IMR-90 (cell line): Measurements from ENCODE around the gene PCID2. TPM values are rescaled to one million over a fixed set of nuclear protein-coding genes. Genes with fewer than 3 reads are reported as not detected.

Source experiments
- ATAC-seq: fragments of 200-7000 bp; cut with Tn5 transposase; 2 replicates; pipeline ENCODE4 v1.9.1; 2020; ENCODE audit warnings: low read depth, mild to moderate bottlenecking, moderate library complexity
- BruUV-seq: library from RNA; stranded (reverse); fragments of 400-500 nt; replicated peaks from 2 replicates; lab custom pipeline; 2021; lab: Mats Ljungman, UMichigan
- CTCF ChIA-PET: fragments of 300-600 bp; formaldehyde crosslinking; extraction: SDS; loops from one replicate; lab custom pipeline; 2021; ENCODE audit warnings: antibody characterized with exemption; lab: Yijun Ruan, JAX
- POLR2A ChIA-PET: fragments of 300-600 bp; sonication (Branson Sonifier 250); formaldehyde crosslinking; loops from one replicate; lab custom pipeline; 2022; ENCODE audit warnings: antibody characterized with exemption; ENCODE audit not compliant: unreplicated experiment; lab: Charles Lee
- DNase-seq: peaks from one replicate; pipeline ENCODE4 v3.0.0; 2013
- H2AFZ ChIP-seq: replicated peaks from 2 replicates; pipeline ENCODE3; 2013; ENCODE audit warnings: low read length, mild to moderate bottlenecking; ENCODE audit not compliant: poor library complexity
- H2AK5ac ChIP-seq: 2 replicates; pipeline ENCODE4 v1.6.1; 2013; ENCODE audit warnings: low read depth, low read length, inconsistent platforms
- H2AK9ac ChIP-seq: replicated peaks from 2 replicates; pipeline ENCODE3; 2013; ENCODE audit warnings: mild to moderate bottlenecking, low read depth, low read length, moderate library complexity; ENCODE audit not compliant: poor library complexity
- H2BK120ac ChIP-seq: 2 replicates; pipeline ENCODE4 v1.6.1; 2013; ENCODE audit warnings: low read depth, low read length, inconsistent platforms
- H2BK15ac ChIP-seq: 3 replicates; pipeline ENCODE4 v1.6.1; 2013; ENCODE audit warnings: low read depth, low read length, inconsistent platforms
- H2BK20ac ChIP-seq: 2 replicates; pipeline ENCODE4 v1.6.1; 2013; ENCODE audit warnings: low read depth, mild to moderate bottlenecking, inconsistent platforms, low read length, moderate library complexity
- H2BK5ac ChIP-seq: 2 replicates; pipeline ENCODE4 v1.6.1; 2013; ENCODE audit warnings: mild to moderate bottlenecking, low read depth, low read length, inconsistent platforms; ENCODE audit not compliant: poor library complexity, severe bottlenecking
- H3K14ac ChIP-seq: replicated peaks from 2 replicates; pipeline ENCODE4 v1.6.1; 2013; ENCODE audit warnings: low read depth, low read length, inconsistent platforms
- H3K18ac ChIP-seq: 2 replicates; pipeline ENCODE4 v1.6.1; 2013; ENCODE audit warnings: low read depth, low read length, control low read depth
- H3K23ac ChIP-seq: 2 replicates; pipeline ENCODE4 v1.6.1; 2013; ENCODE audit warnings: low read depth, low read length, inconsistent platforms
- H3K27ac ChIP-seq: 2 replicates; pipeline ENCODE4 v1.5.1; 2013; ENCODE audit warnings: mild to moderate bottlenecking, control low read depth, low read length; ENCODE audit not compliant: insufficient read depth
- H3K27me3 ChIP-seq: 2 replicates; pipeline ENCODE4 v1.6.1; 2013; ENCODE audit warnings: low read length; ENCODE audit not compliant: control insufficient read depth, insufficient read depth
- H3K36me3 ChIP-seq: 2 replicates; pipeline ENCODE4 v1.6.1; 2013; ENCODE audit warnings: low read length, mixed read lengths; ENCODE audit not compliant: control insufficient read depth, insufficient read depth
- H3K4ac ChIP-seq: 2 replicates; pipeline ENCODE4 v1.6.1; 2013; ENCODE audit warnings: low read depth, low read length, inconsistent platforms
- H3K4me1 ChIP-seq: 2 replicates; pipeline ENCODE4 v1.6.1; 2013; ENCODE audit warnings: low read length, mixed read lengths; ENCODE audit not compliant: control insufficient read depth, insufficient read depth
- H3K4me2 ChIP-seq: 2 replicates; pipeline ENCODE4 v1.6.1; 2013; ENCODE audit warnings: low read depth, mild to moderate bottlenecking, control low read depth, low read length, moderate library complexity
- H3K4me3 ChIP-seq: 2 replicates; pipeline ENCODE4 v1.5.1; 2013; ENCODE audit warnings: low read depth, mild to moderate bottlenecking, control low read depth, low read length, moderate library complexity; ENCODE audit not compliant: insufficient read depth
- H3K56ac ChIP-seq: 2 replicates; pipeline ENCODE4 v1.6.1; 2013; ENCODE audit warnings: low read length, inconsistent platforms; ENCODE audit not compliant: insufficient read depth; ENCODE audit errors: extremely low read depth
- H3K79me1 ChIP-seq, 2 experiments: 2 replicates each; pipeline ENCODE4 v1.6.1; 2013; ENCODE audit warnings: low read length in 2 of 2, inconsistent platforms in 1 of 2, low read depth in 1 of 2
- H3K9ac ChIP-seq: 2 replicates; pipeline ENCODE4 v1.6.1; 2013; ENCODE audit warnings: low read depth, low read length, control low read depth
- H3K9me1 ChIP-seq: 2 replicates; pipeline ENCODE4 v1.6.1; 2013; ENCODE audit warnings: low read length, inconsistent platforms; ENCODE audit not compliant: insufficient read depth
- H3K9me3 ChIP-seq: 2 replicates; pipeline ENCODE4 v1.6.1; 2013; ENCODE audit warnings: low read length; ENCODE audit not compliant: control insufficient read depth, insufficient read depth
- H4K20me1 ChIP-seq: 2 replicates; pipeline ENCODE4 v1.6.1; 2013; ENCODE audit warnings: low read length, inconsistent platforms; ENCODE audit not compliant: insufficient read depth
- H4K5ac ChIP-seq: 2 replicates; pipeline ENCODE4 v1.6.1; 2013; ENCODE audit warnings: mild to moderate bottlenecking, low read depth, low read length, control low read depth
- H4K8ac ChIP-seq, 2 experiments: 2 replicates each; pipeline ENCODE4 v1.6.1; 2013; ENCODE audit warnings: low read depth in 2 of 2, low read length in 2 of 2, control low read depth in 1 of 2, inconsistent platforms in 1 of 2
- H4K91ac ChIP-seq: 2 replicates; pipeline ENCODE4 v1.6.1; 2013; ENCODE audit warnings: low read depth, low read length, inconsistent platforms; ENCODE audit not compliant: insufficient read depth
- BHLHE40 ChIP-seq: fragments of 150-350 bp; IDR thresholded peaks from 2 replicates; pipeline ENCODE4 v1.6.1; 2016; ENCODE audit warnings: mild to moderate bottlenecking, low read depth, low read length
- CEBPB ChIP-seq: IDR thresholded peaks from 2 replicates; pipeline ENCODE4 v1.6.1; 2012; ENCODE audit warnings: low read depth, low read length, improper control_type of control experiment
- CHD1 ChIP-seq: IDR thresholded peaks from 2 replicates; pipeline ENCODE4 v1.6.1; 2012; ENCODE audit warnings: low read depth, low read length, improper control_type of control experiment
- FOS ChIP-seq: fragments of 150-350 bp; IDR thresholded peaks from 2 replicates; pipeline ENCODE4 v1.6.1; 2016; ENCODE audit warnings: low read depth, low read length
- MAFK ChIP-seq: IDR thresholded peaks from 2 replicates; pipeline ENCODE4 v1.6.1; 2012; ENCODE audit warnings: low read depth, low read length, improper control_type of control experiment
- MAZ ChIP-seq: IDR thresholded peaks from 2 replicates; pipeline ENCODE4 v1.6.1; 2012; ENCODE audit warnings: low read depth, mild to moderate bottlenecking, low read length, improper control_type of control experiment, moderate library complexity, borderline replicate concordance
- NFE2L2 ChIP-seq: fragments of 150-350 bp; IDR thresholded peaks from 2 replicates; pipeline ENCODE4 v1.6.1; 2016; ENCODE audit warnings: low read depth, mild to moderate bottlenecking, low read length
- POLR2A ChIP-seq: IDR thresholded peaks from 2 replicates; pipeline ENCODE4 v1.6.1; 2012; ENCODE audit warnings: mild to moderate bottlenecking, low read depth, low read length
- RAD21 ChIP-seq: IDR thresholded peaks from 2 replicates; pipeline ENCODE4 v1.6.1; 2012; ENCODE audit warnings: low read length, improper control_type of control experiment
- RCOR1 ChIP-seq: IDR thresholded peaks from 2 replicates; pipeline ENCODE4 v1.6.1; 2012; ENCODE audit warnings: mild to moderate bottlenecking, low read length, improper control_type of control experiment; ENCODE audit not compliant: insufficient replicate concordance
- RFX5 ChIP-seq: IDR thresholded peaks from 2 replicates; pipeline ENCODE4 v1.8.0; 2012; ENCODE audit warnings: low read depth, mild to moderate bottlenecking, low read length, moderate library complexity
- SMC3 ChIP-seq: fragments of 150-350 bp; IDR thresholded peaks from 2 replicates; pipeline ENCODE4 v1.6.1; 2016; ENCODE audit warnings: low read depth, mild to moderate bottlenecking, antibody characterized with exemption, low read length, moderate library complexity
- WGBS, 2 experiments: methylation state at CpG; one replicate each; pipeline versions ENCODE4 v1.1.5 to v1.1.7; 2013; ENCODE audit warnings: missing lambda C conversion rate in 2 of 2; ENCODE audit not compliant: insufficient read length in 1 of 2; ENCODE audit errors: extremely low coverage in 2 of 2; 5-methylcytosine and 5-hydroxymethylcytosine counted together
- dilution Hi-C: fragments of 300-500 bp; cut with HindIII; formaldehyde crosslinking; loops from one replicate; pipeline ENCODE4 v1.14.3; 2018; ENCODE audit warnings: low sequenced_read_pairs; ENCODE audit not compliant: unreplicated experiment
- in situ Hi-C: fragments of 300-500 bp; cut with MboI; formaldehyde crosslinking; loops from 3 replicates; pipeline ENCODE4 v1.14.3; 2019; ENCODE audit warnings: low sequenced_read_pairs, inconsistent platforms, mixed read lengths
- intact Hi-C: fragments of 100-400 bp; cut with micrococcal nuclease; formaldehyde crosslinking; loops from 2 replicates; pipeline ENCODE4 v1.10.0; 2022
- polyA plus RNA-seq, 3 experiments: library from polyadenylated mRNA; depleted of rRNA; stranded (reverse); fragments of >200 nt; gene quantifications; 2 replicates each; pipeline ENCODE4 v1.2.3, GENCODE V29; 2012; ENCODE audit warnings: low replicate concordance in 1 of 3
- total RNA-seq: library from RNA; depleted of rRNA; stranded (reverse); fragments of >200 nt; gene quantifications from 2 replicates; pipeline ENCODE4 v1.2.3, GENCODE V29; 2012
- TF ChIP-seq, protein P1 (sequence below): conservative IDR thresholded peaks from 2 replicates; pipeline ENCODE4 v1.5.1; 2012; ENCODE audit warnings: mild to moderate bottlenecking, low read depth, low read length, improper control_type of control experiment
- TF ChIP-seq, protein P2 (sequence below): fragments of 150-350 bp; IDR thresholded peaks from 2 replicates; pipeline ENCODE4 v1.6.1; 2017; ENCODE audit warnings: mild to moderate bottlenecking, antibody characterized with exemption, low read length, low read depth
- TF ChIP-seq, protein P3 (sequence below): fragments of 150-350 bp; IDR thresholded peaks from 2 replicates; pipeline ENCODE4 v1.6.1; 2016; ENCODE audit warnings: low read depth, mild to moderate bottlenecking, low read length, moderate library complexity, borderline replicate concordance

PCID2 gene
- total and polyA plus RNA-seq, 2 of the 4 experiments (the other 2 are of a cell fraction): 83.5 to 90.9 TPM

- Histone ChIP-seq H3K9me1 (no peaks in the 10 kb centered on the region; the same call in 1 of the 2 replicates), H3K4me2 (no peak overlapping the region), H3K36me3 (0 out of 2 replicates have a peak, but pooled peaks cover 1% of the 10 kb centered on the region), H4K8ac (no peak overlapping the region), H3K79me1 (no peaks in the 10 kb centered on the region), H4K91ac (no peak overlapping the region), H3K9ac (no peak overlapping the region), H3K56ac (no peak overlapping the region), H2BK20ac (no peak overlapping the region), H3K27ac (no peak overlapping the region), H3K4ac (no peak overlapping the region), H3K4me3 (no peak overlapping the region), H3K27me3 (0 out of 2 replicates have a peak, but pooled peaks cover 2% of the 10 kb centered on the region), H3K18ac (no peak overlapping the region), H4K5ac (no peak overlapping the region), H2BK5ac (no peak overlapping the region), H2AK5ac (no peak overlapping the region), H2BK15ac (no peak overlapping the region), H3K23ac (no peak overlapping the region), H2AK9ac (no peak overlapping the region), H4K20me1 (no peaks in the 10 kb centered on the region), H2AFZ (no peak overlapping the region), H2BK120ac (no peak overlapping the region), H3K14ac (no peak overlapping the region), H3K9me3 (no peaks in the 10 kb centered on the region), H3K4me1 (no peaks in the 10 kb centered on the region)
- POLR2A ChIA-PET: no interaction called here
- intact Hi-C loops (no loop called here), in situ Hi-C loops (no loop called here), dilution Hi-C loops (no loop called here)
- DNase-seq: no peak
- no peak for ATAC-seq
- 85% methylated on average over 13 of the region's 39 CpGs; no CpG with 5 or more reads in 1 of the 2 experiments for WGBS, 2 experiments
- CTCF ChIA-PET: interaction anchor here (0.6 kb wide), 2 partner anchors 16 to 24 kb away, joined by 3 to 10 read pairs; no protein-coding TSS in a partner anchor
- no TSS peak for BruUV-seq
- TF ChIP-seq, protein P1, sequence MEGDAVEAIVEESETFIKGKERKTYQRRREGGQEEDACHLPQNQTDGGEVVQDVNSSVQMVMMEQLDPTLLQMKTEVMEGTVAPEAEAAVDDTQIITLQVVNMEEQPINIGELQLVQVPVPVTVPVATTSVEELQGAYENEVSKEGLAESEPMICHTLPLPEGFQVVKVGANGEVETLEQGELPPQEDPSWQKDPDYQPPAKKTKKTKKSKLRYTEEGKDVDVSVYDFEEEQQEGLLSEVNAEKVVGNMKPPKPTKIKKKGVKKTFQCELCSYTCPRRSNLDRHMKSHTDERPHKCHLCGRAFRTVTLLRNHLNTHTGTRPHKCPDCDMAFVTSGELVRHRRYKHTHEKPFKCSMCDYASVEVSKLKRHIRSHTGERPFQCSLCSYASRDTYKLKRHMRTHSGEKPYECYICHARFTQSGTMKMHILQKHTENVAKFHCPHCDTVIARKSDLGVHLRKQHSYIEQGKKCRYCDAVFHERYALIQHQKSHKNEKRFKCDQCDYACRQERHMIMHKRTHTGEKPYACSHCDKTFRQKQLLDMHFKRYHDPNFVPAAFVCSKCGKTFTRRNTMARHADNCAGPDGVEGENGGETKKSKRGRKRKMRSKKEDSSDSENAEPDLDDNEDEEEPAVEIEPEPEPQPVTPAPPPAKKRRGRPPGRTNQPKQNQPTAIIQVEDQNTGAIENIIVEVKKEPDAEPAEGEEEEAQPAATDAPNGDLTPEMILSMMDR: no peak
- TF ChIP-seq, protein P2, sequence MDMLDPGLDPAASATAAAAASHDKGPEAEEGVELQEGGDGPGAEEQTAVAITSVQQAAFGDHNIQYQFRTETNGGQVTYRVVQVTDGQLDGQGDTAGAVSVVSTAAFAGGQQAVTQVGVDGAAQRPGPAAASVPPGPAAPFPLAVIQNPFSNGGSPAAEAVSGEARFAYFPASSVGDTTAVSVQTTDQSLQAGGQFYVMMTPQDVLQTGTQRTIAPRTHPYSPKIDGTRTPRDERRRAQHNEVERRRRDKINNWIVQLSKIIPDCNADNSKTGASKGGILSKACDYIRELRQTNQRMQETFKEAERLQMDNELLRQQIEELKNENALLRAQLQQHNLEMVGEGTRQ: no peak
- no peak for TF ChIP-seq RFX5
- TF ChIP-seq RCOR1: no peak
- no peak for TF ChIP-seq CEBPB
- no peak for TF ChIP-seq FOS
- TF ChIP-seq NFE2L2: no peak
- TF ChIP-seq CHD1: no peak
- TF ChIP-seq POLR2A: no peak
- TF ChIP-seq BHLHE40: no peak
- TF ChIP-seq MAFK: no peak
- TF ChIP-seq MAZ: no peak
- TF ChIP-seq RAD21: no peak
- TF ChIP-seq, protein P3, sequence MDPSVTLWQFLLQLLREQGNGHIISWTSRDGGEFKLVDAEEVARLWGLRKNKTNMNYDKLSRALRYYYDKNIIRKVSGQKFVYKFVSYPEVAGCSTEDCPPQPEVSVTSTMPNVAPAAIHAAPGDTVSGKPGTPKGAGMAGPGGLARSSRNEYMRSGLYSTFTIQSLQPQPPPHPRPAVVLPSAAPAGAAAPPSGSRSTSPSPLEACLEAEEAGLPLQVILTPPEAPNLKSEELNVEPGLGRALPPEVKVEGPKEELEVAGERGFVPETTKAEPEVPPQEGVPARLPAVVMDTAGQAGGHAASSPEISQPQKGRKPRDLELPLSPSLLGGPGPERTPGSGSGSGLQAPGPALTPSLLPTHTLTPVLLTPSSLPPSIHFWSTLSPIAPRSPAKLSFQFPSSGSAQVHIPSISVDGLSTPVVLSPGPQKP: no peak
- TF ChIP-seq SMC3: no peak
Observed at GRCh38 chr13:113143466-113144254, 64.8 kb downstream of the PCID2 start.
